PC-3 (cell line): ENCODE data around the gene EHMT1.

Experiments used
- EZH2 ChIP-seq: fragments of 300-600 bp; sonication (generic); IDR thresholded peaks from one replicate; pipeline ENCODE4 v1.6.1; 2017; ENCODE audit warnings: antibody characterized with exemption, mild to moderate bottlenecking, low read length; ENCODE audit not compliant: unreplicated experiment
- EZH2phosphoT487 ChIP-seq: fragments of 300-600 bp; sonication (generic); IDR thresholded peaks from 2 replicates; pipeline ENCODE4 v1.6.1; 2018; ENCODE audit warnings: mild to moderate bottlenecking, antibody characterized with exemption, low read length, borderline replicate concordance
- TF ChIP-seq, protein P1 (sequence below): fragments of 300-600 bp; sonication (generic); conservative IDR thresholded peaks from 2 replicates; pipeline ENCODE4 v1.5.1; 2017; ENCODE audit warnings: antibody characterized with exemption, low read depth, mild to moderate bottlenecking, low read length

DNA sequence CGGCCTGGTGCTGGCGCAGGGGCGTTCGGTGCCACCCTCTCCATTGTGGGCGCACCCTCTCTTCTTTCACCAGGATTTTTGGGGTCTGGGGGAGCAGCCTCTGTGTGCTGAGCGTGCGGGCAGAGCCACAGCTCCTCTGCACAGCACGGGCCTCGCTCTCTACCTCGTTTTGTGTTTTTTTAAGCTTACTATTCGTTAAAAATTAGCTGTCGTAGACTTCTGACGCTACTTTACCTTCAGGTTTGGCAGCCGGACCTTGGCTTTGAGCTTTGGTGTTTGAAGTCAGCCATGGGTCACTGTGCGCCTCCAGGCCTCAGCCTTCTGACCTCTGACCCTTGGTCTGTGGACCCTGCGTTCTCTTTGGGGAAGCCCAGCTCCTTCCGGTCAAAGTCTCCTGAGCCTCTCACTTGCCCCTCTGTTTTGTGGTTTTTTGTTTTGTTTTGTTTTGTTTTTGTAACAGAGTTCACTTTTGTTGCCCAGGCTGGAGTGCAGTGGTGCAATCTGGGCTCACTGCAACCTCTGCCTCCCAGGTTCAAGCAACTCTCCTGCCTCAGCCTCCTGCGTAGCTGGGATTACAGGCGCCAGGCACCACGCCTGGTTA, 170.6 kb downstream of the EHMT1 start:
- TF ChIP-seq, protein P1, sequence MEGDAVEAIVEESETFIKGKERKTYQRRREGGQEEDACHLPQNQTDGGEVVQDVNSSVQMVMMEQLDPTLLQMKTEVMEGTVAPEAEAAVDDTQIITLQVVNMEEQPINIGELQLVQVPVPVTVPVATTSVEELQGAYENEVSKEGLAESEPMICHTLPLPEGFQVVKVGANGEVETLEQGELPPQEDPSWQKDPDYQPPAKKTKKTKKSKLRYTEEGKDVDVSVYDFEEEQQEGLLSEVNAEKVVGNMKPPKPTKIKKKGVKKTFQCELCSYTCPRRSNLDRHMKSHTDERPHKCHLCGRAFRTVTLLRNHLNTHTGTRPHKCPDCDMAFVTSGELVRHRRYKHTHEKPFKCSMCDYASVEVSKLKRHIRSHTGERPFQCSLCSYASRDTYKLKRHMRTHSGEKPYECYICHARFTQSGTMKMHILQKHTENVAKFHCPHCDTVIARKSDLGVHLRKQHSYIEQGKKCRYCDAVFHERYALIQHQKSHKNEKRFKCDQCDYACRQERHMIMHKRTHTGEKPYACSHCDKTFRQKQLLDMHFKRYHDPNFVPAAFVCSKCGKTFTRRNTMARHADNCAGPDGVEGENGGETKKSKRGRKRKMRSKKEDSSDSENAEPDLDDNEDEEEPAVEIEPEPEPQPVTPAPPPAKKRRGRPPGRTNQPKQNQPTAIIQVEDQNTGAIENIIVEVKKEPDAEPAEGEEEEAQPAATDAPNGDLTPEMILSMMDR: no peak
- no peak for TF ChIP-seq EZH2phosphoT487
- TF ChIP-seq EZH2: no peak
